Activated CD4-positive, CD25-positive, alpha-beta regulatory T cell (primary cell): Measurements from ENCODE around the gene CDR2.
A peak's percentile ranks its signal among the peaks of the same experiment; 100 is the strongest.
"Not testable (repeated sequence)": the region's sequence is repeated elsewhere in the genome, so short reads cannot be mapped to it uniquely, and the experiment has no call there.

Experiments
- DNase-seq, 4 experiments: peaks; one replicate each; lab custom pipeline; 2025; lab: John Stamatoyannopoulos, UW

The CDR2 gene

GRCh38 chr16:22307838-22308237 is 66.6 kb downstream of the CDR2 start:
- no peak for DNase-seq

GRCh38 chr16:22306788-22307187 is 67.6 kb downstream of the CDR2 start:
- no peak for DNase-seq

- no peak for DNase-seq
Measured at GRCh38 chr16:22304411-22304810, 70.0 kb downstream of the CDR2 start.

DNA sequence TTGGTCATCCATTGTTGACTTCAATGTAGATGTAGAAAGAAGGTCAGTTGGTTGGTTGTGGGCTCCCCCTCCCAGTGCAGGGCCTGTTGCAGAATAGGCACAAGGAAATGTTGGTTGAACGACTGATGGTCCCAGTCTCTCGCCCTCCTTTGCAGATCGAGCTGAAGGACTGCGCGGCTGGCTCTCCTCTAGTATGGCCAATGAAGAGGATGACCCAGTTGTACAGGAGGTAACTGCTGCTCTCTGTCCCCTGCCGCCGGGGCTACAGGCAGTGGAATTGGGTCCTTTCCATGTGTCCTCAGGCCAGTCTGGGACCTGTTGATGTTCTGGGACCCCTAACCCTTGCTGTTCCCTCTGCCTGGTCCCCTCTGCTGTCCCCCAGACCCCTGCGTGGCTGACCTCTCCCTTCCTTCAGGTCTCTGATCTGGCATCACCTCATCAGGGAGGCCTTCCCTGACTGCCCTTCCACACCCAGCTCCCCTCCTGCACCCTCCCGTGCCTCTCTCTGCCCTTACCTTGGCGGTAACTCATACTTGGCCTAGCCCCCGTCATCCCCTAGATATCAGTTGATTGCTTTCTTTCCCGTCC is 71.5 kb downstream of the CDR2 start:
- no peak for DNase-seq

GRCh38 chr16:22301423-22301822 is 73.0 kb downstream of the CDR2 start:
- DNase-seq, result not testable (repeated sequence)

GRCh38 chr16:22300427-22301071 is 73.9 kb downstream of the CDR2 start:
- DNase-seq, result peak in 1 of 4 experiments; percentile 19

GRCh38 chr16:22299036-22299435 is 75.4 kb downstream of the CDR2 start:
- DNase-seq, result no peak

- peak; percentile 34 to 54 (median 43) for DNase-seq
Measured at GRCh38 chr16:22297871-22298733, 76.3 kb downstream of the CDR2 start.

- peak; percentile 99 to 100 (median 100) for DNase-seq
Measured at GRCh38 chr16:22297114-22297870, 77.1 kb downstream of the CDR2 start, which contains the start of gene POLR3E. Gene POLR3E, plus strand, starts transcription at chr16:22297409. Its CDS starts 5,560 bp downstream, at chr16:22302969.

GRCh38 chr16:22296225-22297113 is 78.0 kb downstream of the CDR2 start:
- no peak for DNase-seq
